GM19240 (cell line): ENCODE data around the gene BID.
A peak's percentile ranks its signal among the peaks of the same experiment; 100 is the strongest.
"Not testable (repeated sequence)": the region's sequence is repeated elsewhere in the genome, so short reads cannot be mapped to it uniquely, and the experiment has no call there.

ENCODE experiments used
- DNase-seq: peaks from one replicate; pipeline ENCODE4 v3.0.0; 2011; ENCODE audit warnings: low spot score; ENCODE audit not compliant: insufficient read length

BID gene

DNA sequence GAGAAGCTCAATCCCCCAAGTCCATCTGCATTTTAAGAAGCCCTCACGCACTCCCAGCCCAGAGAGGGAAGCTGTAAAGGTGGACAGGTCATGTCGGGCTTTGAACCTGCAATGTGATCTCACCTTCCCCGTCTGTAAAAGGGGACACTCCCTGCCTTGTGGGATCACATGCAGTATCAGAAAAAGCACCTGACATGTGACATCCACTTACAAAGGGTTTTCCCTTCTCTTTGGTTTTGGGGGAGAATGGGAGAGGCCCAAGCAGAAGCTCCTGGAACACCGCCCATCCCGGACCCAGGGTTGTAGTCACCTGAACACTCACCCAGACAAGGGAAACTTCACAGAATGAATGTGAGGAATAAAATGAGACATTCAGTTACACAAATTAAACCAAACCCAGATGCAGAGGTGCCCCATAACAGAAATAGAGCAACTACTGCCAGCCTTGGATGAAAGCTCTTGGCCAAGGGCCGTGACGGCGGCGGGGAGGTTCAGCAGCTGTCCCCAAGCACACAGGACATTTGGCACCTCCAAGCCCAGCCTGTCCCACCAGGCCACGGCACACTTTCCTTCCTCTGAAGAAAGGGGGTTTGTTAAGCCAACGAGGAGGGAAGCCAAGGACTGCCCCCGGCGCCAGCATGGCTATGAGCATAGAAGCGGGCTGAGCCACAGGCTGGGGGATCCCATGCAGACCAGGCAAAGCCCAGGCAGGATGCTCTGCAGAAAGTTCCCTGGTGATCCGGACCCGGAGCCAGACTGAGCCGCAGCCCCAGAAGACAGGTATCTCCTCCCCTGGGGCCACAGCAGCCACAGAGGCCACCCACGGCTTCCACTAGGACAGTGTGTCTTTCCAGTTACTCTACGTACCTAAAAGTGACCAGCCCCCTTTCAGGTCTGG is 3.8 kb downstream of the BID start:
- no peak for DNase-seq

- no peak for DNase-seq
Observed at GRCh38 chr22:17769716-17770082, 4.6 kb downstream of the BID start.

- no peak for DNase-seq
Observed at GRCh38 chr22:17769013-17769715, 5.1 kb downstream of the BID start.

DNA sequence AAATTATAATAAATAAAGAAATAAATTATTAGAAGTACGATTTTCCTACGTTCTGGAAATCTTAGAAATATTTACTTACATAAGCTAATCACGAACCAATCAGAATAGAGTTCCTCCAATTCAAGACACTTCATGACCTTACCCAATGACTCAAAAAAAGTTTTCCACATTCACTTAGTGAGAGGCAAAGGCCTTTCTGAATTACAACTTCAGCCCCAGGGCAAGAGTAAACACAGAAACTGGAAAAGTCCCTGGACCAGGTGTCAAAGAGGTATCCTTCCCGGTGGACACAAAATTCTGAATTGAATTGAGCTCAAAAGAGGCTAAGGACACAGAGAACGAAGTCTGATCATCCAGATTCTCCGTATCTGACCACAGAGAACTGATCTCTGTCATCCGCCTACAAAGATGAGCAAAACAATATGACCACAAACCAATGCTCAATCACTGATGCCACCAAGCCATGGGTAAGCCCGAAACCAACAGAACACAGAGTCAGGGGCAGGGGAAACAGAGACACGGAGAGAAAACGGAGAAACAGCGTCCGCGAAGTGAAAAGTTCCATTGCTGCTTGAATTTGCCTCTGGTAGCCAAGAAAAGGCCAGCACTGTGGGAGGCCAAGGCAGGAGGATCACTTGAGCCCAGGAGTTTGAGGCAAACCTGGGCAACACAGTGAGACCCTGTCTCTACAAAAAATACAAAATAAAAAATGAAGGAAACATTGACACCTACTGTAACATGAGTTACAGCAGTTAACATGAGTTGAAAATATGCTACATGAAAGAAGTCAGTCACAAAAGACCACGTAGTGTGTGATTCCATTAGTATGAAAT is 6.8 kb downstream of the BID start:
- peak; percentile 65 for DNase-seq

- DNase-seq = not testable (repeated sequence)
Observed at GRCh38 chr22:17764852-17765251, 9.4 kb downstream of the BID start.

DNA sequence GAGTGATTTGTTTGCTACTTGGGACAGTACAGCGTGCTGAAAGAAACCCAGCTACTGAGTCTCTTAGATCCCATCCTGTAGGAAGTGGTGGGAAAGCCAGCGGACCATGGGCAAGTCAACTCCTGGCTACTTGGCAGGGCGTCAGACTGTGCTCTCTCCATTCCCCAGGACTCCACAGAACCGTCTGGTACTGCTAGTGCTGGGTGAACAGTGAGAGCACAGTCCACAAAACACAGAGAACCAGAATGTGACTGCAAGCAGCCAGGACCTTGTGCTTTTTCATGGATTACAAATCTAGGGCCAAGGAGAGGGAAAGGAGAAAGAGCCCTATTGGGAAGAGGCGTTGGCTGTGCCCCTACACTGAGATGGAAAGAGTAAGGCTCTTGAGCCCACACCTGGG is 10.2 kb downstream of the BID start:
- no peak for DNase-seq

- DNase-seq = not testable (repeated sequence)
Observed at GRCh38 chr22:17763442-17763841, 10.8 kb downstream of the BID start.

DNA sequence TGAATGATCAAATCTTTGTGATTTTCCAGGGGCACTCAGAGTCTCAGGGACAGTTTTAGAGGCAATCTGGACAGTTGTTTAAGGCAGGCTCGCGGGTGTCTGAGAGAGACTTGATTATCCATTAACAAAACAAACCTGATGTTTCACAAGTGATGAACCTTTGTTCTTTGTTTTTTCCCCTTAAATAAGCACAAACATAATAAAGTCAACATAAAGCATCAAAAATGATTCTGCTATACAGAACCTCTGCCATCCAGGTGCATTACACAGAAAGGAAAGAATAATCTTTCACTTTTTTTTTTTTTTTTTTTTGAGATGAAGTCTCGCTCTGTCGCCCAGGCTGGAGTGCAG is 13.2 kb downstream of the BID start:
- no peak for DNase-seq

- DNase-seq = no peak
Observed at GRCh38 chr22:17754233-17754925, 19.9 kb downstream of the BID start.

- no peak for DNase-seq
Observed at GRCh38 chr22:17753401-17753989, 20.8 kb downstream of the BID start.

- DNase-seq = no peak
Observed at GRCh38 chr22:17751596-17751995, 22.7 kb downstream of the BID start.

GRCh38 chr22:17749605-17750395 is 24.5 kb downstream of the BID start:
- DNase-seq = no peak

DNA sequence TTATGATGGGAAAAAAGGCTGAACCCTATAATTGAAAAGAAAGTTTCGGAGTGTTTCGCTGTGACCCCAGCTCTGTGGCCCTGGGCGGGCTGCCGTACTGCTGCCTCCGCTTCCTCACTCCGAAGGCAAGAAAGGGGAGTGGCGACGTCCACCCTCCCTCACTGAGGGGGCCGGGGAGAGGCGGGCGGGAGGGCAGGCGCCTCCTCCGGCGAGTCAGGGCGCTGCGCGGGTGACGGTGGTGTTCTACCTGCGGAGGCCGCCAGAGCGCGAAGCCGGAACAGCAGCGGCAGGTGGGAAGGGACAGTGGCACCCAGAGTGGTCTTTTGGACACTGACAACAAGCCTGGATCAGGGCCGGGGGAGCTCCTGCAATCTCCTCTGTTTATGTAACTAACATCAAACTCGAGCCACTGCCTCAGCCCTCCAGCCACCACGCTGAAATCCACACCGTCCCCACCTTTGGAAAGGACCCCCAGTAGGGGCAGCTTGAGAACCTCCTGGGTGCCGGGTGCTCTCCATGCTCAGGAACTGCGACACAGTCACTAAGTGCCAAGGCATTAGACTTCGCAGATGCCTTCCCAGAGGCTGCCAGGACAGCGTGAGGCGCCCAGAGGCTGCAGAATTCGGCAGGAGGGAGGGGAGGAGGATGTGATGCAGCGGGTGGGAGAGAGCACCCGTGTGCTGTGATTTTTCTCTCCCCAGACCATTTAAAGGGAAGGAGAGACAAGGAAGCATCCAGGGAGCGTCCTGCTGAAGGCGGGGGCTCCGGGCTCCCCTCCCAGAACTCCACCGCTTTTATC is 25.5 kb downstream of the BID start:
- no peak for DNase-seq

DNA sequence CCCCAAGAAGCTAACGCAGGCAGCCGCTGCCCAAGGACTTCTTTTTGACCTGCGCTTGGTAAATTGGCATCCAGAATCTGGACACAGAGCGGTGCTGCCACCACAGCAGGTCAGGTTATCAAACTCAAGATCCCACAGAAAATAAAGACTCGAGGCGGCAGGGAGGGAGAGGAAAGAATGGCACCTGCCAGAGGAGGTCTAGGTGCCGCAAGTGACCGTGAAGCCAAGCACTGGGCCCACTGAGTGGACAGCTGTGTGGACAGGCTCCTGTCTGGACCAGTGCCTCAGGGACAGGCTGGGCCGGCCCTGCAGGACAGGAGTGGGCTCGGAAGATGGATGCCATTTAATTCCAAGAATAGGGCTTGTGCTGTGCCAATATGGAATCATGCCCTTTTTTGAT is 27.4 kb downstream of the BID start:
- DNase-seq = no peak

GRCh38 chr22:17744430-17744829 is 29.8 kb downstream of the BID start:
- DNase-seq = no peak

- DNase-seq = no peak
Observed at GRCh38 chr22:17743661-17744411, 30.4 kb downstream of the BID start.

GRCh38 chr22:17742527-17742902 is 31.8 kb downstream of the BID start:
- DNase-seq = peak; percentile 93

DNA sequence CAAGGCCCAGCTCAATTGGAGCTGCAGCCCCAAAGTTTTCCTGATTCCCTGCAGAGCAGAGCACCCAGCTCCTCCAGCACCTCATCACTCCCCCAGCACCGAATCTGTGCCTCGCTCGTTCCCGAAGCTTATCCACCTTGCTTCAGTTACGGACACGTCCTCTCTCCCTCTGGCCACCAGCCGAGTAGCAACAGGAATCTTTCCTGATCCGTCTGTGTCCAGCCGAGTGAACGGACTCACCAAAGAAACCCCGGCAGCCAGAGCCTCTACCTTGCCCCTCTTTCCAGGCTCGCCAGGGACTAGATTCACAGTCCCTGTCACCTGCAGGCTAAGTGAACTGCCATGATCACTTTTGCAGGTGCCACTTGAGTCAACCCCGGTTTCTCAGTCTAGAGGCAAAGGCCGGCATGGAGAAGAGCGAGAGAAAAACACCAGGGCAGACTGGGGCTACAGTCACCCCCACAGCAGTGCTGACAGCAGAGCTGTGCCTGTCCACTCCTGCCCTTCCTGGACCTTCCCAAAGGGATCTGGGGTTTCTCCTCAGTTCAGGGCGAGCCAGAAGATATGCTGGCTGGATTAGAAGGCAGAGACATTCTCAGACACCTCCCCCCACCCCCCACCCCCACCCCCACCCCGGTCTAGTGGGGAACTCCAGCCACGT is 32.3 kb downstream of the BID start:
- no peak for DNase-seq
